ENCODE data around the gene N4BP2.

GRCh38 chr4:40066651-40067050 is 10.0 kb downstream of the N4BP2 start:
- no peak for TF ChIP-seq HOXA7 (CRISPR knock-in tag; IDR thresholded peaks at IDR 0.05; ENCODE audit: borderline replicate concordance)
- TF ChIP-seq ZBTB48 (tag by site-specific recombination; IDR thresholded peaks at IDR 0.05), result no peak
- no peak for TF ChIP-seq REST (tag by site-specific recombination; IDR thresholded peaks at IDR 0.05)
- TF ChIP-seq CTCF (tag by site-specific recombination; IDR thresholded peaks at IDR 0.05), result no peak
- no peak for TF ChIP-seq ZFP37 (tag by site-specific recombination; IDR thresholded peaks at IDR 0.05)

All from HEK293 (cell line).